Measurements from ENCODE around the gene CPNE5.

Gene CPNE5

DNA sequence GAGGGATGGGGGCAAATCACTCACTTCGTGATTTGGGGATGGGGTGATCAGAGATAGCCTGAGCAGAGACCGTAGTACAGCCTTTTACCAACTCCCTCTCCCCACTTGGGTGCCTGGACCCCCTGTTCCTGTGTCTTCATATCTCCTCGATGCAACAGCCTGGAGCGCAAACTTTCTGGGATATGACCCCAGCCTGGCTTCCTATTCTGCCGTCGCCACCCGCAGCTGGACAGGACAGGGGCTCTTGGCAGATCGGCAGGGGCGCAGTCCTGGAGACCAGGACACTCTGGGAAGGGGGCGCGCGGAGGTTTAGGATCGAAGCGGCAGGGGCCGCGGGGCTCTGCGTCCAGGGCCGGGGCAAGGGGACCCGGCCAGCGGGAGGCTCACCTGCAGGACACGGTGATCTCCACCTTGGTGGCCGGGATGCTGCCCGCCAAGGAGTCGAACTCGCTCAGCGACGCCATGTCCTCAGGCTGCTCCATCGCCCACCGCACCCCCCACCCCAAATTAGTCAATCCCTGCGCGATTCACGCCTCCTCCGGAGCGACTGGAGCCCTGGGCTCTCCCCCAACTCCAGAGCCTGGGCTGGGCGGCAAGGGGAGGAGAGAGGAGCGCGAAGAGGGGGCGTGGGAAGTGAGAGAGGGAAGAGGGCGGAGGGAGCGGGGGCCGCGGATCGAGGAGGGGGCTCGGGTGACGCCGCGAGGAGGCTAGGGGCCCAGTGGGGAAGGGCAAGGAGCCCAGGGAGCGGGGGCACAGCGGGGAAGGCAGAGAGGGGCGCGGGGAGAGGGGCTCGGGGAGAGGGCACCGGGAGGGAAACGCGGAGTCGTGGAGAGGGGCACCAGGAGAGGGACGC is at the start of gene CPNE5:
Gene CPNE5, minus strand, starts transcription at position 549 of the 853 bp plus-strand sequence. Its CDS starts 67 bp downstream, at position 482.
- no peak for DNase-seq

- DNase-seq, result no peak
These were observed 48.9 kb upstream of the CPNE5 start for GRCh38 chr6:36888115-36888643.

DNA sequence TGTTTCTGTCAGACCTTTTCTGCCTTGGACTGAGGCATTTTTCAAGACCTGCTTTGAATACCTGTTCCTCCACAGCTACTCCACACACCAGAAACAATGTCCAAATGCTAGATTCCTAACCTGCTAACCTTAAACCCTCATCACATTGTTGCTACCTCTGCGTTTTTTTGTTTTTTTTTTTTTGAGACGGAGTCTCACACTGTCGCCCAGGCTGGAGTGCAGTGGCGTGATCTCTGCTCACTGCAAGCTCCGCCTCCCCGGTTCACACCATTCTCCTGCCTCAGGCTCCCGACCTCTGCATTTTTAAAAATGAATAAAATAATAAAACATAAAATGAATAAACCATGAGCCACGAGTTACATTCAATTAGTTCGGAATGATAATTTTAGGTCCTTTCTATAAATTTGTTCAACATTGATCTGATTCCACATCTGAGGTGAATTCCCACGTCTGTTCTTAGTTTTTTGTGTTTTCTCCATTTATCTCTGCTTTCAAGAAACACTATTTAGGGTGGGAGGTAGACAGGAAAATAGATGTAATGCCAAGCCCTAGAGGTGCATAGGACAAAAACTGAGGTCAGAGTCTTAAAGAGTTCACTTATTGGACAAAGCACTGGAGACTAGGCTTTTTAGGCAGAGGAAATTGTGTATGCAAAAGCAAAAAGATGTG is 47.8 kb upstream of the CPNE5 start:
- no peak for DNase-seq

DNA sequence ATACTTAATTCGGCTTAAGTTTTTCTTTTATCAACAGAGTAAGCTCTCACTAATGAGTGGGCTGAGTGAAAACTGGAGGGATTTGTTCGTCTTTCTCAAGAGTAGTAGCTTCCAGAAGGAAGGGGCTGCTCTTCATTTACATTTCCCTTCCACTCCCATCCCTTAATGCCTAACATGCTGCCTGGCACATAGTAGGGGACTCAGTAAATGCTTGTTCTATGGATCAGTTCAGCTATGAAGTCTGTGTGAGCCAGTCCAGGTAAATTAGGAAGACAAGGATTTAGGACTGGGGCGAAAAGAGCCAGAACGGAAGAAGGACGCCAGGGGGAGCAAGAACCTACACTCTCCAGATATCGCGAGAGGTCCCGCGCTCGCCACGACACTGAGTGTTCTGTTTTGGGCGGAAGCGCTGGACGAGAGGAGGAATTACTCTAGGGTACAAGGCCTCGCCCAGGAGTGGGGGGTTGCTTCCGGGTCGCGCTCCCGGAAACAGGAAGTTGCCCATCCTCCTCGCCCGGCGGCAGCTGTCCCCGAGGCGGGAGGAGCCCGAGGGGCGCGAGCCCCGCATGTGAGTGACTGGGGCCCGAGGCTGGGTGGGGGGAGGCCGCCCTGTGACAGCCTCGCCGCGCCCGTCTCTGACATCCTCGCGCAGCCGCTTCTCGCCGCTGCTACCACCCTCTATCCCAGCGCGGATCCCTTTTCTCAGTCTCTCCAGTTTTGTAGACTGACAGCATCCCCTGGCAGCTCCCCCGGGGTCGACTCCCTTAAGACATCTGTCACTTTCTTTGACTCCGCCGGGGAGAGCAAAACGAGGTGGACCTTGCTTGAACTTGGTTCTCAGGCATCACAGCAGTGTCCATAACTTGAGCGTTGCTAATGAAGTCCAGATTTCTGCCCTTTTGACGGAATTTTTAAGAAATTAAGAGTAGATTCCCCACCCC is 46.5 kb upstream of the CPNE5 start, which contains the start of gene C6orf89:
Gene C6orf89, plus strand, starts transcription at position 492 of the 941 bp plus-strand sequence. CDS start 13,493 bp downstream, outside the sequence.
- peak; percentile 90 for DNase-seq

DNA sequence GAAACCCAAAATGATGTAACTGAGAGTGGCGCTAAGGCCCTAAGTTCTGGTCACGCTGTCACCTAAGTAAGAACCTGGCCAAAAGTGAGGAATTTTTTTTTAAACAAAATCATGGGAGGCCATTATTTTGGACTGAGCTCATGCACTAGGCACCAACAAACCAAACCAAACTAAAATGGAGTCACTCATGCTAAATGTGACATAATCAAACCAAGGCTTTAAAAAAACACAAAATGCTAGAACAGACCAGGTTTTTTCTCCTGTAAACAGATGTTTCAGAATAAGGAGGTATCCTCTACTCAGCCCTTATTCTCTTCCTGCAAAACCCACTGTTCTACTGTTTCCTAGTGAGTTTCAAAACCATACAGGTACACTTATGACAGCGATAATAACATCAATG is 45.4 kb upstream of the CPNE5 start:
- no peak for DNase-seq

DNA sequence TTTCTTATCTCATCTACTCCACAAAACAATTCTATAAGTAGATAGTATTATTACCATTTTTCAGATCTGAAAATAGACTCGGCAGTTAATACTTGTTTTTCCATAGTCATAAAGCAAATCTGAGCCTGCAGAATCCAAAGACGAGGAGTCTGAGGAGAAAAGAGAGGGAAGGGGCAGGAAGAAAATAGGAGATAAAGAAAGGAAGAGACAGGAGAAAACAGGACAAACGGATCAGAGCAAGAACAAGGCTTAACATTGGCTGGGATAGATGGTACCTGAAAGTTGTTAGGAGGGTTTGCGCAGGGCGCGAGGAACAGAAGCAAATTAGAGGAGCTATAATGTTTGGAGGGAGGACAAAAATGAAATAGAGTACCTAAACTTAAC is 36.0 kb upstream of the CPNE5 start:
- no peak for DNase-seq

GRCh38 chr6:36874443-36875249 is 35.4 kb upstream of the CPNE5 start, which contains the start of gene PPIL1:
PPIL1 (minus strand) TSS chr6:36874803; CDS start chr6:36874772, 31 bp downstream.
- DNase-seq, result peak; percentile 67

- no peak for DNase-seq
These were observed 34.6 kb upstream of the CPNE5 start for GRCh38 chr6:36873612-36874442.

GRCh38 chr6:36873115-36873514 is 33.9 kb upstream of the CPNE5 start:
- DNase-seq, result no peak

DNA sequence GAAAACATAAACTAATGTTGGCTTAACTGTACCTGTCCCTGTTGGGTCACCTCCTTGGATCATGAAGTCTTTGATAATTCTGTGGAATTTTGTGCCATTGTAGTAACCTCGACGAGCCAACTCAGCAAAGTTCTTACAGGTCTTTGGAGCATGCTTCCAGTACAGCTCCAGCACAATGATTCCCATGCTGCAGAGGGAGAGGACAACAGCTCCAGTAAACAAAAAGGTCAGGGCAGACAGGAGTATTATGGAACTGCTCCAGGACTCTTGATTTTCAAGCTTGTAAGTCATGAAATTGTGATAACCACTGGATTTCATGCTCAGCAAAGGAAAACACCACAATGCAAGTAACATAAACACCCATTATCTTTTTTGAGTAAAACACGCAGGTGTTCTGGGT is 32.4 kb upstream of the CPNE5 start:
- DNase-seq, result no peak

DNA sequence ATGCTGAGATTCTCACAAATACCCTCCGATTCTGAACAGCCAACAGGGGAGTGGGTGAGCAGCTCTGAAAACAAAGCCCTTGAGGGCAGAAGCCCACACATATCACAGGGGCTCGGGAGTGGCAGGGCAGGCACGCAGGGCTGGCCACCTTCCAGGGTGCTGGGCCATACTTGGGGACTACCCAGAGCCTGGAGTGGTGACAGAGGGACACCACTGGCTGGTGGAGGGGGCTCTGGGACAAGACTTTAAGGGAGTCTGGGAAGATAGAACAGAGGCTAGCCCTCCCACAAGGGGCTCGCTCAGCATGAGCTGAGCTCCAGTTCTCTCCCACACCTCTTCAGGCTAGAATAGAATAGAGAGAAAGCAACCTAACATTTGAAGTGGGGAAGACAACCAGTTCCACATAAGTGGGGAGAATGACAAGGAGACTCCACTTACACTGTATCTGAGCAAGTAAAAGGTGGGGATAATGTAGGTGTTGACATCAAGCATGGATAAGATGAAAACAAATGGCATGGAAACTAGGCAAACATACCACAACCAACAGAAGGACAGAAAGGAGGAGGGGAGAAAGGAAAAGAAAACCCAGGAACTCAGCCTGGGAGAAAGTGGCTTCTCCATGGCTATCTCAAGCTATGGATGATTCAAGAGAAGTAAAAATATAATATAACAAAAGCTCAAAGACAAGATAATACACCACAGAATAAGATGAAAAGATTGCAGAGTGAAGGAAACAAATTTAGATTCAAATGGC is 28.4 kb upstream of the CPNE5 start:
- no peak for DNase-seq

- DNase-seq, result no peak
These were observed 26.6 kb upstream of the CPNE5 start for GRCh38 chr6:36865835-36866234.

GRCh38 chr6:36863670-36864540 is 24.7 kb upstream of the CPNE5 start:
- DNase-seq, result no peak

DNA sequence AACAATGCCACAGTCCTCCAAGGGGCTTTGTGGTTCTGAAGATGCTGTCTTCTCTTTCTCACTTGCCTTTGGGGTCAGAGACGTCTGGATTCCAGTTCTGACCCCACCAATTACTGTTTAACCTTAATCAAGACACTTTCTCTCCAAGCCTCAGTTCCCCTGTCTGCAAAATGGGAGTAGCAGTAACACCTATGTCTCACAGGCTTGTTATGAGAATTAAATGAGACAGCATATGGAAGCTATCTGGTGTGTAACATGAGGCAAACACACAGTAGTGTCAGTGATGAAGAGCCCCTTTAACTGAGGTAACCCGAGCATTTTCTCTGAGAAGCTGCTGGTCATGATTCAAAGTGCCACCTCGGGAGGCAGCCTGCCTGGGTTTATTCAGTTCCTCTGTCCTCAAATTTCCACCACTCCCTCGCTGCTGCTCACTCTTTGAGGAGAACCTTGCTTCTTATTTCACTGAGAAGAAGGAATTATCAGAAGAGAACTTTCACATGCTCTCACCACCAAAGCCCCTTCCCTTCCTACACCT is 23.7 kb upstream of the CPNE5 start:
- no peak for DNase-seq

DNA sequence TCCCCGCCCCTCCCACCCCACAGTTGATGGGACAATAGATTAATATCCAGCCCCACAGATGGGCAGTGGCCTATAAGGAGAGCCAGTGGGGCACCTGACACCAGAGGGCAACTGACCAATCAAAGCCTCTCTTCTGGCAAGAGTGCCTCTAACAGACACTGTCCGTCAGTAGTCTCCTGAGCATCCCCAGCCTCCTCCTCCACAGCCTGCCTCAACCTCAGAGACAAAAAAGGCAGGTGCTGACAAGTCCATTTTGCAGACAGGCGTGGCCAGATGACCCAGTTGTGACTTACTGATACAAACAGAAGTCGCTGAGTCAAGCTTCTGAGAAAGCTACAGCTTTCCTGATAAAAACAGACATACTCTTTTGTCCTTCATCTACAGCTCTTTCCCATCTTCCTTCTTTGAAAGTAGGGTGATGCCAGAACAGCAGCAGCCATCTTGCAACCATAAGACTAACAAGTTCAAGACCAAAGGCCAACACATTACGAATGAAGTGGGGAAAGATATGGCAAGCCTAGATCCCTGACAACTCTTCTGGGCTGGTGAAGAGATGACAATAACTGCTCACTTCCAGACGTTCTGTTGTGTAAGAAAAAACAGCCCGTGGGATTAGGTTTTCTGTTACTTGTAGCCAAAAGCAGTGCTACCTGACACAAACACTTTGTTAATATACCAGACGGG is 23.1 kb upstream of the CPNE5 start:
- no peak for DNase-seq

DNA sequence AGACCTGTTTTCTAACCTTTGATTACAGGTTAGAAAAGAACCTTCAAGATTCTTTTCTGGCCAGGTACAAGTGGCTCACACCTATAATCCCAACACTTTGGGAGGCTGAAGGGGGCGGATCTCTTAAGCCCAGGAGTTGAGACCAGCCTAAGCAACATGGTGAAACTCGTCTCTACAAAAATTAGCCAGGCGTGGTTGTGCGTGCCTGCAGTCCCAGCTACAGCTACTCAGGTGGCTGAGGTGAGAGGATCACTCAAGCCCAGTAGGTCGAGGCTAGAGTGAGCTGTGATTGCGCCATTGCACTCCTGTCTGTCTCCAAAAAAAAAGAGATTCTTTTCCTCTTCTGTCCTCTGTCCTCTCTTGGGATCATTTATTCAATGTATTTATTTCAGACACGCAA is 20.9 kb upstream of the CPNE5 start:
- DNase-seq, result no peak

GRCh38 chr6:36858407-36858981 is 19.2 kb upstream of the CPNE5 start:
- DNase-seq, result no peak

- no peak for DNase-seq
These were observed 18.1 kb upstream of the CPNE5 start for GRCh38 chr6:36857325-36857724.
